ENCODE data around the gene PRPF19. TPM values are rescaled to one million over a fixed set of nuclear protein-coding genes. Genes with fewer than 3 reads are reported as not detected.

Gene PRPF19
- 136 and 137 TPM in 2 replicates for total RNA-seq

DNA sequence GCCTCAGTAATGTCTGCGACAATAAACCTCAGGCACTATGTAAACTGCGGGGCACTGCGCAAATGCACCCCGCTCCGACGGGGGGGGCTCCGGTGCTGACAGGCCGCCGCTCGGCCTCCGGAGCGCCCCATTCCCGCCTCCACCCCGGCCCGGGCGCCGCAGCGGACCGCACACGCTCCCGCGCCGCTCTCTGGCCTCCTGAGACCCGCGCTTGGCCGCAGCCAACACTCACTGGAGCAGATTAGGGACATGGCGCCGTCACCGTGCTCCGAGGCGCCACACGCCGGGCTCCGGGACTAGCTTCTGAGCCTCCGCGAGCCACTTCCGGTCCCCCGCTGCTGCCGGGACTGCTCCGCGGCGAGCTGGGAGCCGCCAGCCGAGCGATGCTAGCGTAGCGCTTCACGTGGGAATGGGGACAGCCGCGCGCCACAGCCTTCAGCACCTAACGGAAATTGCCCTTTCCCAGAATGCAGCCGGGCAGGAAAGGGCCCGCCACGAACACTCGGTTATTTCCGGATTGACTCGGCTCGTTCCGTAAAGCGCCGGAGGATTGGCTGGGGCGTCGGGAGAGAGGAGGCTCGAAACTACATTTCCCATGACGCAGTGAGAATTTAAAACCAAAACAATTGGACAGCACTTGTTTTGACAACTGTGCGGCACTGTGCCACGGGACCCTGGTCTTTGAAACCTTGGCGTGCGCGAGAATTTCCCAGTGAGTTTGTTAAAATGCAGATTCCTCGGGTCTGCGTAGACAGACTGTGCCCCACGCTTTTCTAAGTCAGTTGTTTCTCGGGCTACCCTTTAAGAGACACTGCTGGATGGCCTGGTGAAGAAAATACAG lies at the start of gene PRPF19:
Gene PRPF19, minus strand, starts transcription at position 454 of the 841 bp plus-strand sequence. Its CDS starts 203 bp downstream, at position 251.
- intact Hi-C loops (cut with micrococcal nuclease), result loop anchor here (1.0 to 10.0 kb wide), 11 partner anchors 9 to 1216 kb away; partner anchors contain the start of genes CCDC86, DDB1, FEN1 and SDHAF2

GRCh38 chr11:60955571-60955970 lies 49.2 kb upstream of the PRPF19 start:
- intact Hi-C loops (cut with micrococcal nuclease), result no loop called here

GRCh38 chr11:60954421-60954820 lies 48.0 kb upstream of the PRPF19 start:
- intact Hi-C loops (cut with micrococcal nuclease), result no loop called here

GRCh38 chr11:60953781-60954180 lies 47.4 kb upstream of the PRPF19 start:
- intact Hi-C loops (cut with micrococcal nuclease), result no loop called here

- intact Hi-C loops (cut with micrococcal nuclease), result loop anchor here (1.0 kb wide), 1 partner anchor 38 kb away; the partner anchor contains the start of gene TMEM109
Observed at GRCh38 chr11:60952742-60953170, 46.4 kb upstream of the PRPF19 start.

DNA sequence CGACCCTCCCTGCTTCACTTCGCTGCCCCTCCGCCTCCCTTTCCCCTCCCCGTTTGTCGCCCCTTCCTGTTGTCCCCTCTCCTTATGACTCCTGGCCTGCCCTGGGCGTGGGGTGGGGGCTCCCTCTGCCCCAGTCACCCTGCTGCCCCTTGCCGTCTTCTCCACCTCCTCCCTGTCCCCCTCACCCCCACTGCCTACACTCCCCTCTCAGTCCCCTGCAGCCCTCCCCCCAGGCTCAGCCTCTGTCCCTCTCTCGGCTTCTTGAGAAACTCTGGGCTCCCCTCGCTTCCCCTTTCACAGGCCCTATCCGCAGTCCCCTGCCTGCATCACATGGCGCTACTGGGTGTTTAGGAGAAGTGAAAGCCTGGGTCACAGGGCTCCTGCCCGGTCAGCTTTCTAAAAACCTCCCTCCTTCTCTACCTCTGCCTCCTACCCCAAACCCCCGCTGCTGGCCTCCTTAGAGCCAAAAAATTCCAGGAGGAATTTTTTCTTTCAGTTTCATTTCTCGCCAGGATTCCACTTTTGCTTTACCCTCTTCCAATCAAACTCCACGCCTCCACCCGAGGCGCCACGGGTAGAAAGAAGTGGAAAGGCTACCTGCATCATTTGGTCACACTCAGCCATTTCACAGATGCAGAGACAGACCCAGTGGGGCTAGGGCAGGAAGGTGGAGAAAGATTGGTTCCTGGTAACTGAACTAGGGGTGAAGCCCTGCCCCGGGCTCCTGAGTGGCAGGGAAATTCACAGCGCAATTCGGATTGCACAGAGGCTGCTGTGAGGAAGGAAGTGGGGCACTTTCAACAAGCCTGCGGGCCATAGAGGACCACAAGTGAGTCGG lies 45.7 kb upstream of the PRPF19 start, which contains the start of gene SLC15A3:
Gene SLC15A3, minus strand, starts transcription at position 273 of the 838 bp plus-strand sequence. CDS start 625 bp downstream, outside the sequence.
- intact Hi-C loops (cut with micrococcal nuclease), result loop anchor here (1.0 kb wide), 1 partner anchor 38 kb away; the partner anchor contains the start of gene TMEM109

GRCh38 chr11:60951606-60951903 lies 45.2 kb upstream of the PRPF19 start:
- intact Hi-C loops (cut with micrococcal nuclease), result no loop called here

DNA sequence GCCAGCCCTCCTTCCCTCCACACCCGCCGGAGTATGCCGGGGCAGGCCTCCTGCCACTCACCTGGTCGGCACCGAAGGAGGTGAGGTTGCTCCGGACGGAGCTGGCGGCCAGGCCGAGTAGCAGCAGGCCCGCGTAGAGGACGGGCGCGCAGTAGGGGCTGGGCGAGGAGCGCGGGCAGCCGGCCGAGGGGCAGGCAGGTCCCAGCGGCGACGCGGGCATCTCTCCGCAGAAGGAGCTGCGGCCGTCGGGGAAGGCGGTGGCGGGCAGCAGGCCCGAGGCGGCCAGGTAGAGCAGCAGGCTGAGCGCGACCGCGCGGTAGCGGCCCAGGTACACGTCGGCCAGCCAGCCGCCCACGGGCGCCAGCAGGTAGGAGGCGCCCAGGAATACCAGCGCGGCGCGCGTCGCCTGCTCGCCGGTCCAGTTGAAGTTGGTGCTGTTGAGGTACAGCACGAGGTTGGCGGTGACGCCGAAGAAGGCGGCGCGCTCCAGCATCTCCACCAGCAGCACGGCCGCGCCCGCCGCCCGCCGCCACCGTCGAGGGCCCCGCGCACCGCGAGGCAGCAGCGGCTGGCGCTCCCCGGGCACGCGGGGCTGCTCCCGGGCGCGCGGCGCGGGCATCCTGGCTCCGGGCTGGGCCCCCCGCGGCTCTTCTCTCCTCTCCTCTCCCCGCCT lies 44.7 kb upstream of the PRPF19 start:
- intact Hi-C loops (cut with micrococcal nuclease), result no loop called here

GRCh38 chr11:60950024-60950423 lies 43.6 kb upstream of the PRPF19 start:
- intact Hi-C loops (cut with micrococcal nuclease), result no loop called here

- intact Hi-C loops (cut with micrococcal nuclease), result no loop called here
Observed at GRCh38 chr11:60948250-60948649, 41.9 kb upstream of the PRPF19 start.

- intact Hi-C loops (cut with micrococcal nuclease), result no loop called here
Observed at GRCh38 chr11:60947700-60948099, 41.3 kb upstream of the PRPF19 start.

GRCh38 chr11:60946601-60947264 lies 40.3 kb upstream of the PRPF19 start:
- intact Hi-C loops (cut with micrococcal nuclease), result no loop called here

- intact Hi-C loops (cut with micrococcal nuclease), result loop anchor here (1.0 kb wide), 1 partner anchor 184 kb away; no protein-coding TSS in a partner anchor
Observed at GRCh38 chr11:60945295-60945667, 38.9 kb upstream of the PRPF19 start.

DNA sequence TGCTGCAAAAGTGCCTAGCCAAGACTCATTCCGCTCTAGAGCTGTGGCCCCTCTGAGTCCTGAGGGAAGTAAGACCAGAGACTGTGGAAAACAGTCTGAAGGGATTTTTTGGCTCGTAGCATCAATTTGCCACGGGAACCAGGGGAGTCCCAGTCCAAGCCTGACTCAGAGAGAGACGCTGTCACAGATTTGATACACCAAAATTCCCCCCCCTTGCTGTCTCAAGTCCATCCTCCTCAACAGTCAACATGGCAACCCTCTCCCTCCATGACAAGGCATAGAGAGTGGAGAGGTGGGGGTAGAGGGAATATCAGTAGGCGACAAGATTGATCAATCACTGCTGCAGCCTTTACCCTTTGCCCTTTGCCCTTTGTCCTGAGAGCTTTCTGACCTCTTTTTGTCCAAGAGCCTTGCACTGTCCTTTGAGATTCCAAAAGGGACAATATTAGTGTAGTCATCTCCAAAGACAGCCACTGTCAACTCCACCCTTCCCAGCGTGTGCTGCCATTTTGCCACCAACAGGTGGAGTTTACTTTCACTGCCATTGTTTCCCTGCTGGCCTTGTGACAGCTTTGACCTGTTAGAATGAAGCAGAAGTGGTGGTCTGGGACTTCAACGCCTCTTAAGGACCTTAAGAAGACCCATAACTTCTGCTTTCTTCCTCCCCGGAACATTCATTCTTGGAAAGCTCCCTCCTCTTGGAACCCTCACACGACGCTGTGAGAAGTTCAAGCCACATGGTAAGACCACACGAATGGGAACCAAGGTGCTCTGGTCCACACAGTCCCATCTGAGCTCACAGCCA lies 38.3 kb upstream of the PRPF19 start:
- intact Hi-C loops (cut with micrococcal nuclease), result loop anchor here (1.0 kb wide), 1 partner anchor 185 kb away; no protein-coding TSS in a partner anchor

DNA sequence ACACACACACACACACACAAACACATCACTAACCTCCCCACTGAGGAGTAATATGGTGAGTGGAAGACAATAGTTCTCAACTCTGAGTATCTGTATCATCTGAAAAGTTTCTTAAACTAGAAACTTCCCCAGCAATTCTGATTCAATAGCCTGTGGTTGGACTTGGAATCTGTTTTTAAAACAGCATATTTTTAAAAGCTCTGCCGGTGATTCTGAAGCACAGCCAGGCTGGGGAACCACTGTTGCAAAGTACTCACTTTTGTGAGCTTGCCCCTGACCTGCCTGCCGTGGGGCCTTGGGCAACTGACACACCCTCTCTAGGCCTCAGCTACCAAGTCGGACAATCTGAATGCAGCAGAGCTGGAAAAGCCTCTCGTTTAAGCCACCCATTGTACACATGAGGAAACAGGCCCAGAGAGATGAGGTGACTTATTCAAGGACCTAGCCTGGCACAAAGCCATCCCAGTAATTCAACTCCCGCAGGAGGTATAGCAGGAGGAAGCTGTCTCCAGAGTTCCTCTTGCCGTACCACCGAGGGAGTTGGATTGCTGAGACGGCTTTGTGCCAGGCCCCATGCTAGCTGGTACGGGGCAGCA lies 36.7 kb upstream of the PRPF19 start:
- intact Hi-C loops (cut with micrococcal nuclease), result no loop called here

DNA sequence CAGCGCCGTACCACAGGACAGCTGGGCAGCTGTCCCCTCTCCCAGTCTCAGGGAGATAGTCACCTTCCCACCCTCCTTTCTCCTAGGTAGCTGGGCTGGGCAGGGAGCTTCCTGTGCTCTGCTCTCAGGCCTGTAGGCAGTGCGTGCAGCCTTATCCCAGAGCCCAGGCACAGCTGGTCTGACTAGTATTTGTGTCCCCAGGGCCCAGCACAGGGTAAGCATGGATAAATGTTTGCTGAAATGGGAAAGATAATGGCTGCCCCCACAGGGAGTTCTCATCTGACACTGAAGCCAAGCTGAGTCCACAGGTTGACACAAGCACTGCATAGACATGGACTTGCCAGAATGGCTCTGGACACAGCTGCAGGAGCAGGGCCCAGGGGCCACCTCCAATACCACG lies 35.8 kb upstream of the PRPF19 start:
- intact Hi-C loops (cut with micrococcal nuclease), result no loop called here

DNA sequence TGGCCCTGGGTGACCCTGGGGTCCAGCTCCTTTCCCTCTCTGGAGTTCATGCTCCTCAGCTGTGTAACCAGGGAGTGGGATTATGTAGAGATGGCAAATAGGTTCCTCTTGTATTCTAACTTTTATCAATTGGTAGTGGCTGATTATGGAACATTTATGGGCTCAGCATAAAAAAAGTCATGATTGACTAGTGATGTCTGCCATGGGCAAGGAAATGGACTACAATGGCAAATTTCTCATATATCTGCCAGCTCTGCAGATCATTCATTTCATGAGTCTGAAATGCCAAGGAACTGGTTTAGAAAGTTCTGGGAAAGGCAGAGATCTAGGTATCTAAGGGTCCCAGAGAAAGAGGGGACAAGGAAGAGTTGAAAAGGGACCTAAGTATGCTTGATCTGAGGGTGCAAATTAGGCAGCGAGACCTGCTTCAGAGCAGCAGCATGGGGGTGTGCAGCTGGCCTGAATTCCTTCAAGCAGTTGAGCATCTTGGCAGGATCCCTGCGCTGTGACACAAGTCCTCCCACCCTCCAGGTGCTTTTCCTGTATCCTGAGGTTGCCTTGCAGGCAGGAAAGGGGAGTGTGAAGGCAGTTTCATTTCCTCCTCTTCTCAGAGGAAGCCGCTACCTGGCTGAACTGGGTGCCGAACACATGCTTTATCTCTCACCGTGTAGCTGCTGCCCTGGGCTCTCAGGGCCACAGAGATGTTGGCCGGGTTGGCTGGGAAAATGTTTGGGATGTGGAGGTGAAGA lies 35.2 kb upstream of the PRPF19 start:
- intact Hi-C loops (cut with micrococcal nuclease), result no loop called here

DNA sequence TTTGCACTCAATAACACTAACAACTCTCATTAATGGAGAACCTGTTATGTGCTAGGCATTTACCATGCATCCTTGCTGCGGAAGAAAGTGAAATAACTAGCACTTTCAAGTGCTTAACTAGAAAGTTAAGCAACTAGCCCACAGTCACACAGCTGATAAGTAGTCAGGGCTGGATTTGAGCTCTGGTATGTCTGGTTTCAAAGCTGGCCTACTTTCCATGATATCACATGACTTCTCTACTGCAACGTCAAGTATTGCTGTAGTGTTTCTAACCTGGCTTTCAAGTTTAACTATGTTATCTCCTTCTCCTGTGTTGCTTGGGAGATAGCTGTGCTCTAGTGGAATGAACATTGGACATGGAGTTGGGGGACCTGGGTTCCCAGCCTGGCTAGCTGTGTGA lies 33.5 kb upstream of the PRPF19 start:
- intact Hi-C loops (cut with micrococcal nuclease), result no loop called here

GRCh38 chr11:60939301-60939700 lies 32.9 kb upstream of the PRPF19 start:
- intact Hi-C loops (cut with micrococcal nuclease), result no loop called here
